AG09309 (cell line): ENCODE measurements around the gene ARSD.
A peak's percentile ranks its signal among the peaks of the same experiment; 100 is the strongest.
"Not testable (repeated sequence)": the region's sequence is repeated elsewhere in the genome, so short reads cannot be mapped to it uniquely, and the experiment has no call there.

ENCODE experiments used
- DNase-seq: peaks from one replicate; pipeline ENCODE4 v3.0.0-alpha.2; 2010; ENCODE audit warnings: low read depth
- H3K4me3 ChIP-seq: 2 replicates; pipeline ENCODE4 v1.5.1; 2011; ENCODE audit warnings: mild to moderate bottlenecking, low read depth, low read length, moderate library complexity; ENCODE audit not compliant: control insufficient read depth
- CTCF ChIP-seq: IDR thresholded peaks from 2 replicates; pipeline ENCODE4 v1.5.1; 2011; ENCODE audit warnings: mild to moderate bottlenecking, low read depth, low read length, inconsistent platforms; ENCODE audit not compliant: insufficient read depth, control insufficient read depth; ENCODE audit errors: missing control alignments

The ARSD gene

GRCh38 chrX:2889706-2890490, 39.2 kb downstream of the ARSD start:
- TF ChIP-seq CTCF: peak; percentile 29
- peak overlapping the region; percentile 34 for H3K4me3 ChIP-seq
- DNase-seq: not testable (repeated sequence)

GRCh38 chrX:2889045-2889605, 40.0 kb downstream of the ARSD start:
- TF ChIP-seq CTCF: no peak
- H3K4me3 ChIP-seq: peak overlapping the region; percentile 34
- DNase-seq: no peak

GRCh38 chrX:2888309-2888708, 40.8 kb downstream of the ARSD start:
- no peak for TF ChIP-seq CTCF
- H3K4me3 ChIP-seq: no peak overlapping the region
- DNase-seq: no peak

GRCh38 chrX:2883770-2884169, 45.4 kb downstream of the ARSD start:
- H3K4me3 ChIP-seq: no peak overlapping the region
- TF ChIP-seq CTCF: no peak

GRCh38 chrX:2879670-2880069, 49.5 kb downstream of the ARSD start:
- no peak for DNase-seq
- TF ChIP-seq CTCF: no peak
- H3K4me3 ChIP-seq: no peak overlapping the region

More at GRCh38 chrX:2883770-2884169, 45.4 kb downstream of the ARSD start:
- DNase-seq: no peak

GRCh38 chrX:2878563-2878962, 50.6 kb downstream of the ARSD start:
- DNase-seq: no peak
- no peak overlapping the region for H3K4me3 ChIP-seq
- TF ChIP-seq CTCF: no peak
